GM21723 (cell line): Measurements from ENCODE around the gene DIPK1B.
"Not testable (repeated sequence)": the region's sequence is repeated elsewhere in the genome, so short reads cannot be mapped to it uniquely, and the experiment has no call there.

ENCODE experiments used
- ATAC-seq: cut with Tn5 transposase; IDR thresholded peaks from one replicate; pipeline ENCODE4 v1.9.1; 2021; ENCODE audit warnings: mild to moderate bottlenecking, moderate library complexity; ENCODE audit not compliant: unreplicated experiment

The DIPK1B gene

DNA sequence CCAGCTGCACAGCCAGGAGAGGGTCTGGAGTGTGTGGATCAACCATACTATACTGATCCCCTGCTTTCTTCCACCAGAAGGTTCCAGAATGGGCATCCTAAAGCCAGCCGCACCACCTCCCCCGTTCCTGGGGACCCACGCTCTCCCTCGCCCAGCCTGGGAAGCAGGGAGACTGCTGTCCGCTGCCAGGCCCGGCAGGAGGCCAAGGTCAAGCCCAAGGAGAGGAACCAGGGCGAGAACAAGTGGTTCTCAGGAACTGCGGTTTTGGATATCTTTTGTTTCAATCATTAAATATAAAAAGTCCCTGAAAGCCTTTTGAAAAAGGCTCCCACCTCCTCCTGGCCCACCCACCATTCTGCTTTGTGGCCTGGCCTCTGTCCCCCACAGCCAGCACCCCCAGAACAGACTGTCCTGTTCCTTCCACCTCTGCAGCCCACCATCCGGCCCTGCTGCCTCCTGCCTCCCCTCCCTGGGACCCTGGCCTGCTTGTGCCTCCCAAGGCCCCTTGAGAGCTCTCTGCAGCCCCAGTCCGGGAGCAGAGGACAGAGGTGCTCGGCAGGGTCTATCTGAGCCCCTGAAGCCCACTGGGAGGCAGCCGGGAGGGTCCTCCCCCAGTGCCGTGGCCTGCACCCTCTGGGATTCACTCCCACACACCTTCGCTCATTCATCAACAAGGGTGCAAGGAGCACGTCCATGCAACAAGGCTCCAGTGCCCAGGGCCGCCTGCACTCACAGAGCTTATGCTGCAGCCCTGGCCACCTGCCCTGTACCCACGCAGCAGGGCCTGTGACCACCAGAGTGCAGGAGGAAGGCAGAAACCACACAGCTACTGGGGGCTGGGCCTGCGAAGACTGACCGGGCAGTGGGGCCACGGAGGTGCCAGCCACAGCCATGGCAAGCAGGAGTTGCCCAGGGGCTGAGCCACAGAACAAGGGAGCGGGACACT is 36.6 kb downstream of the DIPK1B start:
- ATAC-seq = no peak

DNA sequence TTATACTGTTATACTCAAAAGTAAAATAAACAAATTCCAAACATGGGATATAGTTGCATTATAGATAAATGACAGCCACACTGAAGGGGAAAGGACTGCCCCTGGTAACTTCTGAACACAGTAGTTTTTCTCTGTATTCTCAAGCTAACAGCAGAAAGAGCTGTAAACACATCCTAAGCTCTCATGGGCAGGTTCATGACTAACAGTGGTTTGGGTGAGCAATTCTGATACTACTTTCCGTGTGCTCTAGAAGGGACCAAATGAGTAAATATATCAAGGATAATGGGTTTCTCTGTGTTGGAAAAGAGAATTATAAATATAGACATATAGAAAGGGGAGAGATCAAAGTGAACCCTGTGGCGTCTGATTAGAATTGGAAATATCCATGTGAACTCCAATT is 38.2 kb downstream of the DIPK1B start:
- no peak for ATAC-seq

DNA sequence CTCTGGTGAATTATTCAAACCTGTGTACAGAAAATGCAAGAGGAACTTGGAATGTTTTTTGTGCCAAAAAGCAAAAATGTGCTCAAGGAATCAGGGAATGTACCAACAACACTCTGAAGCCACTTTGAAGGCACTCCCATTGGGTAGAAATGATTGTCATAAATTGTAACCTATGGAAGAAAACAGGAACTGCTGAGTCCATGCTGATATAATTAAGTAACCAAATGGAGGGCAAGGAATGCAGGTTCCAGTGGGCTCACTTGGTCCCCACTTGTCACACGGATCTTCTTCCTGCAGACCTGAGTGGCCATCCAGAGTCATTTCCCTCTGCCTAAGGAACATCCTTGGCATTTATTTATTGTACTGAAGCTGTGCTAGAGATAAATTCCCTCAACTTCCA is 38.9 kb downstream of the DIPK1B start:
- no peak for ATAC-seq

DNA sequence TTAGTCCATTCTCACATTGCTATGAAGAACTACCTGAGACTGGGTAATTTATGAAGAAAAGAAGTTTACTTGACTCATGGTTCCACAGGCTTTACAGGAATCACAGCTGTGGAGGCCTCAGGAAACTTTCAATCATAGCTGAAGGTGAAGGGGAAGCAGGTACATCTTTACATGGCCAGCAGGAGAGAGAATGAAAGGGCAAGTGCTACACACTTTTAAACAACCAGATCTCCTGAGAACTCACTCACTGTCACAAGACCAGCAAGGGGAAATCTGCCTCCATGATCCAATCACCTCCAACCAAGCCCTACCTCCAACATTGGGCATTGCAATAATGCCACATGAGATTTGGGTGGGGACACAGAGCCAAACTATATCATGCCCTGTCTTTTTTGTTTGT is 39.4 kb downstream of the DIPK1B start:
- ATAC-seq = no peak

DNA sequence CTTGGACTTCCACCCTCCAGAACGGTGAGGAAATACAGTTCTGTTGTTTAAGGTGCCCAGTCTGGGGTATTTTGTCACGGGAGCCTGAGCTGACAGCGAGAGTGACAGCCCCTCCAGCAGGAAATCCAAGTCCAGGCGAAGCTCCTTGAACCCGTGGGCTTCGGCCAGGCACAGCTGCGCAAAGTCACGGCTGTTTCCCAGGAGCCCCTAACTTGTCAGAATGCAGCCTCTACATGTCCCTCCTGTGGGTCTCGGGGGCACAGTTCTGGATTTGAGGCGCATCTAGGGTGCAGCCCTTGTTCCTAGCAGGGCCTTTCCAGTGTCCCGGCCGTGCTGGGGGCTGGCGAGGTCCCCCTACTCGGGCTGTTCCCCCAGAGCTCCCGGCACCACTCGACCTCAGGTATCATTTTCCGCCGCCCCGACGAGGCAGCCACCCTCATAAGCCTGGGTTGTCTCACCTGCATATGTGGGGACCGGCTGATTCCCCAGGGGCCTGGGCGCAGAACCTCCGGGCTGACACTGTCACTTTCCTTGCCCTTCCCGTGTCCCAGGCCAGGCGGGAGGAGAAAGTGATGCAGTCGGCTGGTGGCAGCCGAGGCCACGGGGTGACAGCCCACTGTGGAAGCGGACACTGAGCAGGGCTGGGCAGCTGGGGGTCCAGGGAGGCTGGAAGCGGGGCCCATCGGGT is 41.1 kb downstream of the DIPK1B start:
- no peak for ATAC-seq

DNA sequence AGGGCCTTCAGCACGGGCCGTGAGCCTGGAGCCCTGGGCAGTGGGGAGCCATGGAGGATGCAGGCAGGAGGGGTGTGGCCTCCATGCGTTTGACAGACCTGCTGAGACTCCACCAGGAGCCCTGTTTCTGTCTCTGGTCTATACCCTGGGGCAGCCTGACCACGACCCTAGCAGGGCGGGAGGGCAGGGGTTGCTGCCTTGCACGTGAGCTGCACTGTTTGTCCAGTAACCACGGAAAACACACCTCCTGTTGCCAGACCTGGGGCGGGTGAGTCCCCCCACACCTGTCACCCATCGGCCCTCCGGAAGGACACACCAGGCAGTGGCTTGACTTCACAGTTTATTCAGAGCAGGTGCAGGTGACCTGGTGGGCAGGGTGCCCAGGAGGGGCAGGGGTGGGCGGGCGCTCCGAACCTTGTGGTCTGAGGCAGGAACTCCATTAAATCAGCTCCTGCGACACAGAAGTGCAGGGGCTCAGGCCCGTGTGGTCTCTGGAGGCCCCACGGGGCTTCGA is 41.7 kb downstream of the DIPK1B start:
- no peak for ATAC-seq

DNA sequence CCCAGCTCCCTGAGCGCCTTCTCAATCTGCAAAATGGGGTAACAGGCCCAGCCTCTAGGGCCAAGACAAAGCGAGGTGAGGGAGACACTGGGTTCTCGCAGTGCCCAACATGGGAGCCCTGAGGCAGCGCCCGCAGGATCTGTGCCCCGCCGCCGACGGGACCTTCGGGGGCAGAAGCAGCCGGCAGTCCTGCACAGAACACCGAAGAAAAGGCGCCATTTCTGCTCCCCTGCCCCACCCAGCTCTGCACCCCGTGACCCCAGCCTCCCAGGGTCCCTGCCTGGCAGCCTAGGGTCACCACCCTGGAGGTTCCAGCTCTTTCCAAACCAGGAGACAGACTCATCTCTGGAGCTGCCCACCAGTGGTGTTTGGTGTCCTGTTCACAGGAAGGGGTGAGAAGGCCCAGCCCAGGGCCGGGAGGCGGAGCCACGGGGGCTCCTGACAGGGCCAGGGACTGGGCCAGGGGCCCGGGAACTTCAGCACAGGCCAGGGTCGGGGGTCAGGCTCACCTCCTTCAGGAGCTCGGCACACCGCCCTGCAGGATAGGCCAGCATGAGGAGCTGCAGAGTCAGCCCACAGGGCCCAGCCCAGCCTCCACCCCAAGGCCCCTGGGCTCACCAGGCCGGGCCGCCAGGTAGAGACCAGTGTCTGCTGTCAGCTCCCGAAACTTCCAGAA is 42.4 kb downstream of the DIPK1B start:
- no peak for ATAC-seq

DNA sequence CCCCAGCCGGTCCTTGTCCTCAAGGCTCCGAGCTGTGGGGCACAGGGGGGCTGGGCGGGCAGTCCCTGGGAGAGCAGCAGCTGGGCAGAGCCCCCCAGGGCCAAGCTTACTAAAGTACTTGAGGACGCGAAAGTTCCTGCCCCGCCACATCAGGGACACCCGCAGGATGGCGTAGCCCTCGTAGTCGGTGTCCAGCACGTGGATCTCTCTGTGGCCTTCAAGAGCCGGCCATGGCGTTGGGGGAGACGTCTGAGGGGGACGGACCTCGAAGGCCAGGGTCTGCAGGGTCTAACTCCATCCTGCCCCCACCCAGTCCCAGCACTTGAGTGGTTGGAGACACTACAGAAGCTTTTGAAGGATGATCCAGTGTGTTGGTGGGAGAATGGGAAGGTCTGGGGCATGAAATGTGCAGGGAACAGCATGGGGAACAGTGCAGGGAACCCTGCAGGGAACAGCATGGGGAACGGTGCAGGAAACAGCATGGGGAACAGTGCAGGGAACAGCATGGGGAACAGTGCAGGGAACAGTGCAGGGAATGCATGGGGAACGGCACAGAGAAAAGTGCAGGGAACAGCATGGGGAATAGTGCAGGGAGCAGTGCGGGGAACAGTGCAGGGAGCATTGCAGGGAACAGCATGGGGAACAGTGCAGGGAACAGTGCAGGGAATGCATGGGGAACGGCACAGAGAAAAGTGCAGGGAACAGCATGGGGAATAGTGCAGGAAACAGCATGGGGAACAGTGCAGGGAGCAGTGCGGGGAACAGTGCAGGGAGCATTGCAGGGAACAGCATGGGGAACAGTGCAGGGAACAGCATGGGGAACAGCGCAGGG is 43.1 kb downstream of the DIPK1B start:
- ATAC-seq = not testable (repeated sequence)

DNA sequence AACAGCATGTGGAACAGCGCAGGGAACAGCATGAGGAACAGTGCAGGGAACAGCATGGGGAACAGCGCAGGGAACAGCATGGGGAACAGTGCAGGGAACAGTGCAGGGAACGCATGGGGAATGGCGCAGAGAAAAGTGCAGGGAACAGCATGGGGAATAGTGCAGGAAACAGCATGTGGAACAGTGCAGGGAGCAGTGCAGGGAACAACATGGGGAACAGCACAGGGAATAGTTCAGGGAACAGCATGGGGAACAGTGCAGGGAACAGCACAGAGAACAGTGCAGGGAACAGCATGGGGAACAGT is 43.7 kb downstream of the DIPK1B start:
- ATAC-seq = no peak

DNA sequence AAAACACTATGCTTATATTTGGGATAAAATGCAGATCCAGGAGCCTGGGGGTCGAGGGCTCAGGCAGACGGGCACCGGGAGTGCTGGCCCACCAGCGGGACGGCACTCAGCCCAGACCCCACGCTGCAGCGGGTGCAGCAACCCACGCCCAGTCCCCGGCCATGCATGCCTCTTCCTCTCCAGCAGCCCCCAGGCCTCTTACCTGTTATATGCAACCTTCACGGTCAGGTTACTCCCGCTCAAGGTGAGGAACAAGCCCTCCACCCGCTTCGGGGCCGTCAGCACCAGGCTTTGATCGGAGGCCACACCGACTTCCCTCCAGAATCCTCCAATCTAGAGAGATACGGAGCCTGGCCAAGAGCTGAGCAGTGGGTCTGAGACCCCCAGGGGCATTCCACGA is 44.5 kb downstream of the DIPK1B start:
- ATAC-seq = no peak

DNA sequence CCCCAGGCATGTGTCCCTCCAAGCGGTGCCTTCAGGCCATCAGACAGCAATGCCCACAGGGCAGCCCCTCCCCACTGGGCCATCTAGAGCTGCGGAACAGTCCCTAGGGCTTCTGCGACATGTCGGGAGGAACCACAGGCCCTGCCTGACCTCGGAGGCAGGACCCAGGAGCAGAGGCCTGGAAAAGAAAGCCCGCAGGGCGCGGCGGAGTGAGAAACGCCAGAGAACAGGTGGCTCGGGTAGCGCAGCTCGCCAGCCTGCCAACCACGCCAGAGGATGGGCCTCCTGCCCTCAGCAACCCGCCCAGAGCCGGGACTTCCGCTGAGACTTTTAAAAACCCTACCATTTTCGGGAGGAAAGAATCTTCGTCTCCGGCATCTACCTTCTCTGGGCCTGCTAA is 45.0 kb downstream of the DIPK1B start:
- ATAC-seq = no peak

DNA sequence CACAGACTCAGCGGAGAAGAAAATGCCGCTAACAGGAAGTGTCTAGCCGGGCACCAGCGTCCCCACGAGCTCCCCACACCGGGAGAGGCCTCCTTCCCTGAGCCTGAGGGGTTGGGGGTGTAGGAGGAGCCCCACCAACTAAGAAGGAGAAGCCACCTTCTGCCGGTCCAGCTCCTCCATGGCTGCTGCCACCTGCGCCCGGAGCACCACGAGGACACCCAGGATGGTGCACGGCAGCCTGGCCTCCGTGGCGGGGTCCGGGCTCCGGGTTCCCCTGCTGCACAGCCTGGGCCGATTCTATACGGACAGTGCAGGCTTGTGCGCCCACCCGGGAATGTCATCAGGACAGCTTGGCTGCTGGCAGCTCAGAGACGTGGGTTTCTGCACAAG is 45.4 kb downstream of the DIPK1B start:
- ATAC-seq = no peak

DNA sequence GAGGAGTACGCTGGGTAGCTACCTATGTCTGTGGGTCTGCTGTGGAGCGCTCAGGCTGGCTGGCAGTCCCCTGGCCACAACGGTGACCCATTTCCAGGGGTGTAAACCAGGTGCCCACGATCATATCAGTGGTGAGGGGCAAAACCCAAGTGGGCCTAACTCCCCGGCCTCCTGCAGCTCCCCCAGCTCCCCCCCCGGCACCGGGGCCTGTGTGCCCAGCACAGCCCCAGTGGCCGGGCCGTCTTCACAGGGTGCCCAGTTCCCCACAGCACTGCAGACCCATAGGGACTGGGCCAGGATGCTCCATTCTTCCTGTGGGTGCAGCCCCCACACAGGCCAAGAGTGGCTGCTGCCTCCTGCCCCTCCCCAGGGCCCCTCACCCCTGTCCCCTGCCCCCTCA is 46.6 kb downstream of the DIPK1B start:
- ATAC-seq = no peak

DNA sequence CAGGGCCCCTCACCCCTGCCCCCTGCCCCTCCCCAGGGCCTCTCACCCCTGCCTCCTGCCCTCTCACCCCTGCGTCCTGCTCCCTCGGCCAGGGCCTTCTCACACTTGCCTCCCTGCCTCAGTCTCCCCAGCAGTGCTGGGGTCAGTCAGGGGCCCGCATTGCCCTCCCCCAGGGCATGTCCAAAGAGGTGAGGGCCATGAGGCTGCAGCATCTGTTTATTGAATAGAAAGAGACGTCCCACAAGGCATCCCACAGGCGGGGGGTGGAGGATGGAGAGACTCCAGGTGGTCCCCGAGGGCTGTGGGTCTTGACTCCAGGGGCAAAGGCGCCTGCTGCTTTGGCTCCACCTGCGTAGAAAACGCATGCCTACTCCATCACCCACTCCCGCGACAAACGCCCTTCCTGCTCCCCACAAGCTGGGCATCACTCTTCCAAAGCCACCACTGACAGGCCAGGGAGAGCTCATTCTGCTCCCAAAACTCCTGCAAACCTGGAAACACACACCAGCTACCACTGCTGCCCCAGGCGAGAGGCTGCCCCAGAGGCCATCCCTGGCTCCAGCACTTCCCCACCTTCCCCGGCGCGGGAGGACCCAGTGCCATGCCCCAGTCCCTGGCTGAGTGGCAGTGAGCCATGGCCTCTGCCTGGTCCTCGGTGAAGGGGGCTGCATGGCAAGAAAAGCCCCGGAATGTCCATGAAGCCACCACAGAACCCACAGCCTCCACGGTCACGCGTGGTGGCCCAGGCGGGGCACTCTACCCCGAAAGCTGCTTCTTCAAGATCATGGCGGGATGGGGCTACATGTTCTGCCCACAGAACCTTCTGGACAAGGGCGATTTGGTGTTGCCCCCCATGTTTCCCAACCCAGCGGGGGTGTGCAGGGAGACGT is 47.3 kb downstream of the DIPK1B start:
- no peak for ATAC-seq

DNA sequence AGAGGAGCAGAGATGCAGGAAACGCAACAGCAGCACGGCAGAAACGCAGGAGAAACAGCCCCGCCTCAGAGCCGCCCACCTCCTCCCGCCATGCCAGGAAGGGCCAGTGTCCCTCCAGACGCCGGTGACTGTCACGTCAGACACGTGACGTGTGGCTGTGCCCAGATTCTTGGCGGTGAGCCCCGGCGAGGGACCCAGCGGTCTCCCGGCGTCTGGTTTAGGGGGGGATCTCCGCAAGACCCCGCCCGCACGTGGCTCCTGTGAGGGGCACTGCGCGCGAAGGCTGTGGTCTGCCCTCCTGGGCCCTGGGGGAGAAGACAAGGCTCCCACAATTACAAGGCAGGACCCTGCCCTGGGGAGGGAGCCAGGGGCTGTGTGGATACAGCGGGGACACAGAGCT is 48.1 kb downstream of the DIPK1B start:
- no peak for ATAC-seq

DNA sequence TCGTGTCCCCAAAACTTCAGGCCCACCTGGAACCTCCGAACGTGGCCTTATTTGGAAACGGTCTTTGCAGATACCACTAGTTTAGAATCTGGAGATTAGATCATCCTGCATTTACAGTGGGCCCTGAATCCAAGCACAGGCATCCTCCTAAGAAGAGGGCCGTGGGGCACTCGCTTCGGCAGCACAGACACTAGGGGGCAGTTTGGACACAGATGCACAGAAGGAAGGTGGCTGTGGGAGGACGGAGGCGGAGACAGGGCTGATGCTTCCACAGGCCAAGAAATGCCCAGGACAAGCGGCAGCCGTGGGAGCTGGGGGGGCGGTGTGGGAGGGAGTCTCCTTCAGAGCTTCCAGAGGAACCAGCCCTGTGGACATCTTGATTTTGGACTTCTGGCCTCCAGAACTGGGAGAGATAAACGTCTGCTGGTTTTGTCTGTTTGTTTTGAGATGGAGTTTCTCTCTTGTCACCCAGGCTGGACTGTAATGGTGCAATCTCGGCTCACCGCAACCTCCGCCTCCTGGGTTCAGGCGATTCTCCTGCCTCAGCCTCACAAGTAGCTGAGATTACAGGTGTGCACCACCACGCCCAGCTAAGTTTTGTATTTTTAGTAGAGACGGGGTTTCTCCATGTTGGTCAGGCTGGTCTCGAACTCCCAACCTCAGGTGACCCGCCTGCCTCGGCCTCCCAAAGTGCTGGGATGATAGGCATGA is 48.6 kb downstream of the DIPK1B start:
- ATAC-seq = not testable (repeated sequence)

DNA sequence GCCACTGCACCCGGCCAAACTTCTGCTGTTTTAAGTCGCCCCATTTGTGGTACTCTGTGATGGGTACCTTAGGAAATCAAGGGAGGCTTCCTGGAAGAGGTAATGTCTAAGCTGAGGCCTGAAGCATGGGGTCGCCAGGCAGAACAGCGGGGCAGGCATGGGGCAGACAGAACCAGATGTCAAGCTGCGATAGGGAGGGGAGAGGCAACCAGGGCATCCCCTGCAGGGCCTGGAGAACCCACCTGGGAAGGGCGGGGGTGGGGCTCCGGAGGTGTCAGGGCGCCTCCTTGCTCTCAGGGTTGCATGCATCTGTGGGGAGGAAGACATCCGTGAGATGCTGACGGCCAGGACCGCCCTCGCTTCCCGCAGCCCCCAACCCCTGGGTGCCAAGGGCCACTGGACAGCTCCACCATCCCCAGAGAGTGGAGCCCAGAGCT is 49.2 kb downstream of the DIPK1B start:
- ATAC-seq = no peak

DNA sequence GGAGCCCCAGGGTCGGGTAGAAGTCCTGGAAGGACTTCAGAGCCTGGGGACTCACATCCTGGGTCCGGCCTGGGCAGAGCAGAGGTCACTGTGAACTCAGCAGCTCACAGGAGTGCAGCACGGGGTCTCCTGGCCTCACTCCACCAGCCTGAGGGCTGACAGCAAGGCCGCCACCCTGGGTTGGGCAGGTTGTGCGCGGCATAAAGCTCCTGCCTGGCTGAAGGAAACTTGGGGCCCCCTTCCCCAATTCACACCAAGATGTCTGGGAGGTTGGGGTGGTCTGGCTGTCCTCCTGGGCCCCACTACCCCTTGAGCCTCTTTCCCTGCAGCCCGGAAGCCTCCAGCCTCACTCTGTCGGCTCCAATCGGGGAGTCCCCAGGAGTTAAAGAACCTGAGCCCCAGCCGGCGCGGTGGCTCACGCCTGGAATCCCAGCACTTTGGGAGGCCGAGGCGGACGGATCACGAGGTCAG is 49.9 kb downstream of the DIPK1B start:
- no peak for ATAC-seq
